ENCODE measurements around the gene DEPDC5.

The DEPDC5 gene

DNA sequence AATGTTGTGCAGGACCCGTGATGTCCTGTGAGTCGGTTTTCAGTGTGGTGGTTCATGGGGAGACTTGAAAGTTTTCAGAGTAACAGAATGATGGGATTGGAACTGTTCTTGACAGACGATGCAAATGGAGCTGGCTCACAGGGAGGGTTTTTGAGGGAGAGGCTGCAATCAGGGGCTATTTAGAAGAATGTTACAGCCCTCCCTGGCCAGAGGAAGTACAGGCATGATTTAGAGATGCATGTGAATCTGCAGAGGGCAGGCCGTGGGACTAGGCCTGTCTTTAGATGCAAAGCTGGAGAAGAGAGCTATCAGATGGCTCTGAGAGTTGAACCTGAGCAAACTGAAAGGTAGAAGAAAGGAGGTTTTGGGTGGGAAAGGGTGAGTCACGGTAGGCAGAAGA is 115.9 kb downstream of the DEPDC5 start:
- Histone ChIP-seq H3K4me3 (no peak overlapping the region), H3K27me3 (no peaks in the 10 kb centered on the region), H3K36me3 (peaks cover 19 to 70% (median 61%) of the 10 kb centered on the region in 3 donors), H3K27ac (no peak overlapping the region), H3K9me3 (no peaks in the 10 kb centered on the region), H3K4me1 (no peaks in the 10 kb centered on the region)
- TF ChIP-seq CTCF (IDR thresholded peaks at IDR 0.05) = no peak
- intact Hi-C loops (cut with DNase I; ENCODE audit: low total_unique reads) = loop anchor here (10.0 kb wide), 1 partner anchor 105 kb away; no protein-coding TSS in a partner anchor
- DNase-seq = peak in 1 of 2 donors; percentile 50

DNA sequence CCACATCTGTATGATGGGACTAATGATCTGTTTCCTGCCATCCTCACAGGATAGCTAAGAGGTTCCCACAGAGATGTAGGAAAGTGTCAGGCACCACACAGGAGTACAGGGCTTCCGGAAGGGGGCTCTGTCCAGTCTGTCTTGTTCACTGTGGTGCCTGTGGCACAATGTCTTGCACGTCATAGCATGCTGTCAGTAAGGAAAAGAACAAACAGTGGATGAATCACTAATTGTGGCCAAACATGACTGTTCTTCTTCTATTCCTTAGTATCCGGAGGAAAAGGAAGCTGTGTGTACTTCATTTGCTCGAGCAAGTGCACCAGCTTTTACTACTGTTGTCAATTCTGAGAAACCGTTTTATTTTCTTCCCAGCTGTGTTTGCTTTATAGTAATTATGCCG is 117.1 kb downstream of the DEPDC5 start:
- no peaks in the 10 kb centered on the region for H3K9me3 ChIP-seq
- intact Hi-C loops (cut with DNase I; ENCODE audit: low total_unique reads) = loop anchor here (10.0 kb wide), 1 partner anchor 104 kb away; no protein-coding TSS in a partner anchor
- H3K4me1 ChIP-seq = no peaks in the 10 kb centered on the region
- H3K4me3 ChIP-seq = no peak overlapping the region
- peaks cover 19 to 74% (median 65%) of the 10 kb centered on the region in 3 donors for H3K36me3 ChIP-seq
- no peaks in the 10 kb centered on the region for H3K27me3 ChIP-seq
- no peak for TF ChIP-seq CTCF (IDR thresholded peaks at IDR 0.05)
- no peak for DNase-seq
- H3K27ac ChIP-seq = no peak overlapping the region

- Histone ChIP-seq H3K27ac (no peak overlapping the region), H3K4me1 (no peaks in the 10 kb centered on the region), H3K9me3 (no peaks in the 10 kb centered on the region), H3K27me3 (no peaks in the 10 kb centered on the region), H3K4me3 (no peak overlapping the region), H3K36me3 (peaks cover 20 to 78% (median 68%) of the 10 kb centered on the region in 3 donors)
- DNase-seq = no peak
- intact Hi-C loops (cut with DNase I; ENCODE audit: low total_unique reads) = loop anchor here (10.0 kb wide), 1 partner anchor 103 kb away; no protein-coding TSS in a partner anchor
- no peak for TF ChIP-seq CTCF (IDR thresholded peaks at IDR 0.05)
Observed at GRCh38 chr22:31871480-31871879, 117.7 kb downstream of the DEPDC5 start.

DNA sequence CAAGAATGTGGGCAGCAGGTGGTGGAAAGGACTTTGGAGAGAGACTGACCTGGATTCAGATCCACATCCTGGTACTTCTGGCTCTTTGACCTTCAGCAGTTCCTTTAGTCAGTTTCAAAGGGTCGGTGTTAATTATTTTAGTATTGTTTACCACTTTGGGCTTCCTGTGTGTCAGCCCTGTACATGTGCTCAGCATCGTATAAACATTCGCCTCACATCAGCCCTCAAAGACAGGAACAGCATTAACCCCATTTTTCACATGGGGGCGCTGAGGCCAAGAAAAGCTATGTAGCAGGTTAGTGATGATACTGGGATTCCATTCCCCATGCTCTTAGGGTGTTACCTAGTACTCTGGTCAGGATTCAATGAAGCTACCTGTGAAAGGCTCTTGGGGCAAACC is 118.4 kb downstream of the DEPDC5 start:
- TF ChIP-seq CTCF (IDR thresholded peaks at IDR 0.05) = no peak
- H3K9me3 ChIP-seq = no peaks in the 10 kb centered on the region
- H3K27me3 ChIP-seq = no peaks in the 10 kb centered on the region
- no peak overlapping the region for H3K4me3 ChIP-seq
- no peak for DNase-seq
- peaks cover 25 to 85% (median 74%) of the 10 kb centered on the region in 3 donors for H3K36me3 ChIP-seq
- no peaks in the 10 kb centered on the region for H3K4me1 ChIP-seq
- H3K27ac ChIP-seq = no peak overlapping the region
- intact Hi-C loops (cut with DNase I; ENCODE audit: low total_unique reads) = loop anchor here (10.0 kb wide), 1 partner anchor 103 kb away; no protein-coding TSS in a partner anchor

- no peaks in the 10 kb centered on the region for H3K9me3 ChIP-seq
- no peak overlapping the region for H3K4me3 ChIP-seq
- no peaks in the 10 kb centered on the region for H3K4me1 ChIP-seq
- H3K27ac ChIP-seq = no peak overlapping the region
- intact Hi-C loops (cut with DNase I; ENCODE audit: low total_unique reads) = loop anchor here (10.0 kb wide), 1 partner anchor 100 kb away; no protein-coding TSS in a partner anchor
- TF ChIP-seq CTCF (IDR thresholded peaks at IDR 0.05) = no peak
- H3K36me3 ChIP-seq = peaks cover 28 to 84% (median 71%) of the 10 kb centered on the region in 3 donors
- no peaks in the 10 kb centered on the region for H3K27me3 ChIP-seq
- no peak for DNase-seq
Observed at GRCh38 chr22:31874821-31875220, 121.0 kb downstream of the DEPDC5 start.

All from tibial artery (tissue), 4 donors.